IgD-negative memory B cell (primary cell): ENCODE results near the gene THAP7. TPM values are rescaled to one million over a fixed set of nuclear protein-coding genes. Genes with fewer than 3 reads are reported as not detected.

Source experiments
- H3K27ac Mint-ChIP-seq, 3 donors: one replicate each; pipeline ENCODE4 v1.8.0; 2020 to 2022; ENCODE audit warnings: mild to moderate bottlenecking in 3 of 3, mixed read lengths in 3 of 3, moderate library complexity in 1 of 3
- H3K27me3 Mint-ChIP-seq: one replicate; pipeline ENCODE4 v1.8.0; 2021; ENCODE audit warnings: mixed read lengths
- H3K36me3 Mint-ChIP-seq: one replicate; pipeline ENCODE4 v1.8.0; 2020; ENCODE audit warnings: mild to moderate bottlenecking, mixed read lengths
- H3K4me1 Mint-ChIP-seq, 3 donors: one replicate each; pipeline ENCODE4 v1.8.0; 2020 to 2022; ENCODE audit warnings: mixed read lengths in 3 of 3, mild to moderate bottlenecking in 1 of 3
- H3K4me3 Mint-ChIP-seq, 4 donors: one replicate each; pipeline ENCODE4 v1.8.0; 2020 to 2022; ENCODE audit warnings: mild to moderate bottlenecking in 4 of 4, mixed read lengths in 4 of 4, moderate library complexity in 3 of 4
- H3K9me3 Mint-ChIP-seq, 3 donors: one replicate each; pipeline ENCODE4 v1.8.0; 2020 to 2021; ENCODE audit warnings: mixed read lengths in 3 of 3, mild to moderate bottlenecking in 1 of 3
- polyA plus RNA-seq: library from polyadenylated mRNA; unstranded; fragments of 300-500 nt; fragmentation: Illumina TruSeq; gene quantifications from one replicate; pipeline ENCODE4 v1.2.3, GENCODE V29; 2021

Gene THAP7
- polyA plus RNA-seq, 1 donor from 2014 or later = 55.9 TPM

- H3K4me3 Mint-ChIP-seq = peak overlapping the region in 1 of 4 donors; percentile 39
- no peaks in the 10 kb centered on the region for H3K36me3 Mint-ChIP-seq
- peak overlapping the region in 1 of 3 donors; percentile 80 for H3K27ac Mint-ChIP-seq
- H3K27me3 Mint-ChIP-seq = peaks cover 15% of the 10 kb centered on the region
- peaks cover 0 to 6% (median 3%) of the 10 kb centered on the region in 3 donors for H3K4me1 Mint-ChIP-seq
- peaks cover 0 to 2% (median 0%) of the 10 kb centered on the region in 3 donors for H3K9me3 Mint-ChIP-seq
Observed at GRCh38 chr22:21025763-21026755, 24.1 kb upstream of the THAP7 start.

- Mint-ChIP-seq H3K27ac (peak overlapping the region in 1 of 3 donors; percentile 80), H3K4me3 (peak overlapping the region in 1 of 4 donors; percentile 58), H3K9me3 (peaks cover 0 to 2% (median 0%) of the 10 kb centered on the region in 3 donors)
Observed at GRCh38 chr22:21025266-21025665, 23.3 kb upstream of the THAP7 start.

GRCh38 chr22:21022955-21023614 is 21.2 kb upstream of the THAP7 start:
- Mint-ChIP-seq H3K27ac (peak overlapping the region in 1 of 3 donors; percentile 82), H3K9me3 (peaks cover 0 to 2% (median 0%) of the 10 kb centered on the region in 3 donors), H3K4me1 (peaks cover 0 to 6% (median 3%) of the 10 kb centered on the region in 3 donors), H3K4me3 (no peak overlapping the region), H3K27me3 (no peaks in the 10 kb centered on the region), H3K36me3 (no peaks in the 10 kb centered on the region)

More at GRCh38 chr22:21025266-21025665, 23.3 kb upstream of the THAP7 start:
- peaks cover 7% of the 10 kb centered on the region for H3K27me3 Mint-ChIP-seq
- H3K36me3 Mint-ChIP-seq = no peaks in the 10 kb centered on the region
- H3K4me1 Mint-ChIP-seq = peaks cover 0 to 6% (median 3%) of the 10 kb centered on the region in 3 donors

GRCh38 chr22:21022507-21022906 is 20.6 kb upstream of the THAP7 start:
- H3K27me3 Mint-ChIP-seq = no peaks in the 10 kb centered on the region
- peaks cover 0 to 2% (median 0%) of the 10 kb centered on the region in 3 donors for H3K9me3 Mint-ChIP-seq
- H3K36me3 Mint-ChIP-seq = no peaks in the 10 kb centered on the region
- H3K4me3 Mint-ChIP-seq = no peak overlapping the region
- peaks cover 0 to 6% (median 3%) of the 10 kb centered on the region in 3 donors for H3K4me1 Mint-ChIP-seq
- peak overlapping the region in 1 of 3 donors; percentile 82 for H3K27ac Mint-ChIP-seq

- H3K27me3 Mint-ChIP-seq = no peaks in the 10 kb centered on the region
- peak overlapping the region in 1 of 4 donors; percentile 29 for H3K4me3 Mint-ChIP-seq
- peaks cover 0 to 6% (median 3%) of the 10 kb centered on the region in 3 donors for H3K4me1 Mint-ChIP-seq
- peak overlapping the region in 1 of 3 donors; percentile 86 for H3K27ac Mint-ChIP-seq
- H3K36me3 Mint-ChIP-seq = no peaks in the 10 kb centered on the region
- H3K9me3 Mint-ChIP-seq = peaks cover 0 to 2% (median 0%) of the 10 kb centered on the region in 3 donors
Observed at GRCh38 chr22:21020802-21021429, 19.0 kb upstream of the THAP7 start.

GRCh38 chr22:21018314-21018713 is 16.4 kb upstream of the THAP7 start:
- Mint-ChIP-seq H3K27me3 (no peaks in the 10 kb centered on the region), H3K36me3 (no peaks in the 10 kb centered on the region), H3K4me1 (peaks cover 8 to 14% (median 11%) of the 10 kb centered on the region in 3 donors), H3K9me3 (no peaks in the 10 kb centered on the region), H3K4me3 (no peak overlapping the region), H3K27ac (no peak overlapping the region)

GRCh38 chr22:21016644-21017420 is 14.9 kb upstream of the THAP7 start:
- no peaks in the 10 kb centered on the region for H3K9me3 Mint-ChIP-seq
- peaks cover 8 to 18% (median 11%) of the 10 kb centered on the region in 3 donors for H3K4me1 Mint-ChIP-seq
- no peaks in the 10 kb centered on the region for H3K27me3 Mint-ChIP-seq
- H3K4me3 Mint-ChIP-seq = peak overlapping the region in 3 of 4 donors; percentile 32 to 72 (median 49)
- peak overlapping the region in 1 of 3 donors; percentile 25 for H3K27ac Mint-ChIP-seq
- H3K36me3 Mint-ChIP-seq = no peaks in the 10 kb centered on the region

- H3K27ac Mint-ChIP-seq = peak overlapping the region in 2 of 3 donors; percentile 74 to 94
- no peaks in the 10 kb centered on the region for H3K27me3 Mint-ChIP-seq
- H3K9me3 Mint-ChIP-seq = no peaks in the 10 kb centered on the region
- H3K4me1 Mint-ChIP-seq = peaks cover 10 to 18% (median 11%) of the 10 kb centered on the region in 3 donors
- peak overlapping the region in 1 of 4 donors; percentile 33 for H3K4me3 Mint-ChIP-seq
- H3K36me3 Mint-ChIP-seq = no peaks in the 10 kb centered on the region
Observed at GRCh38 chr22:21015466-21016006, 13.6 kb upstream of the THAP7 start.

- Mint-ChIP-seq H3K27ac (peak within 1 kb of the TSS; percentile 94 to 97 (median 95)), H3K4me3 (peak within 1 kb of the TSS; percentile 84 to 97 (median 91)), H3K9me3 (no peaks in the 10 kb centered on the region), H3K4me1 (peaks cover 10 to 18% (median 11%) of the 10 kb centered on the region in 3 donors), H3K27me3 (no peaks in the 10 kb centered on the region), H3K36me3 (no peaks in the 10 kb centered on the region)
Observed at GRCh38 chr22:21014726-21015465, 13.0 kb upstream of the THAP7 start, which contains the start of gene P2RX6. TSS of gene P2RX6 (plus strand) at chr22:21015165. CDS start at chr22:21015175, 10 bp downstream.

GRCh38 chr22:21014202-21014725 is 12.3 kb upstream of the THAP7 start:
- H3K4me1 Mint-ChIP-seq = peaks cover 11 to 18% (median 14%) of the 10 kb centered on the region in 3 donors
- peak overlapping the region; percentile 84 to 97 (median 91) for H3K4me3 Mint-ChIP-seq
- H3K27ac Mint-ChIP-seq = peak overlapping the region; percentile 94 to 97 (median 95)
- no peaks in the 10 kb centered on the region for H3K9me3 Mint-ChIP-seq
- H3K27me3 Mint-ChIP-seq = no peaks in the 10 kb centered on the region
- H3K36me3 Mint-ChIP-seq = no peaks in the 10 kb centered on the region

- peaks cover 11 to 18% (median 16%) of the 10 kb centered on the region in 3 donors for H3K4me1 Mint-ChIP-seq
- H3K4me3 Mint-ChIP-seq = peak overlapping the region; percentile 84 to 97 (median 91)
- H3K27me3 Mint-ChIP-seq = no peaks in the 10 kb centered on the region
- no peaks in the 10 kb centered on the region for H3K36me3 Mint-ChIP-seq
- H3K9me3 Mint-ChIP-seq = no peaks in the 10 kb centered on the region
- H3K27ac Mint-ChIP-seq = peak overlapping the region; percentile 94 to 97 (median 95)
Observed at GRCh38 chr22:21013657-21014201, 11.8 kb upstream of the THAP7 start.
